HG03064 (cell line): ENCODE data around the gene COA1.
"Not testable (repeated sequence)": the region's sequence is repeated elsewhere in the genome, so short reads cannot be mapped to it uniquely, and the experiment has no call there.

Experiments
- ATAC-seq: cut with Tn5 transposase; IDR thresholded peaks from one replicate; pipeline ENCODE4 v1.9.1; 2021; ENCODE audit warnings: low read depth; ENCODE audit not compliant: unreplicated experiment

COA1 gene

DNA sequence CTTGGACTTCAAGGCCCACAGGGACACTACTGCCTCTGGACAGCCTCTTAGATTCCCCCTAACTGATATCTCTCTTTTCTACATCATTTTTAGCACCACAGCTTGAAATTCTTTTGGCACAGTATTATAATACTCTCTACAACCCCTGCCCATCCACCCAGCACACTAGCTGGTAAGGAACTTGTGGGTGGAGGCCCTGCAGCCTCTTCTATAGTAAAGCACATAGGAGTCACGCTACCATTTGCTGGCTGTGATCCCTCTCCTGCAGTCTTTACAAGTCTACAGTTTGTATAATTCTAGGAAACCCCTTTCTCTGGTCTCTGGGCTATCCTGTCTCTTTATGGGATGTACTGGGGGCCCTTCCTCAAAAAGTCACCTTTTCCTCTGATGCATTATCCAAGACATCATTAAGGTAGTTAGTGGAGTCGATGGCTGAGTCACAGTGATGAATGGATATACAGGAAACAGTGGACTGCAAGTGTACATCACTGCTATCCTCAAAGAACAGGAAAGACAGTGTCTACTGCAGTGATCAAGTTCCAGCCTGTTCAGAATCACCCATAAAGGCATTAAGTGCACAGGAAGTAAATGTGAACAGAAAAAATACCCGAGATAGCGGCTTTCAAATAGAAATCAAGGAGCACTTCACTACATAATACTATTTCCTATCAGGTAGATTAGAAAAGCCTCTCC, 92.1 kb downstream of the COA1 start:
- ATAC-seq = no peak

DNA sequence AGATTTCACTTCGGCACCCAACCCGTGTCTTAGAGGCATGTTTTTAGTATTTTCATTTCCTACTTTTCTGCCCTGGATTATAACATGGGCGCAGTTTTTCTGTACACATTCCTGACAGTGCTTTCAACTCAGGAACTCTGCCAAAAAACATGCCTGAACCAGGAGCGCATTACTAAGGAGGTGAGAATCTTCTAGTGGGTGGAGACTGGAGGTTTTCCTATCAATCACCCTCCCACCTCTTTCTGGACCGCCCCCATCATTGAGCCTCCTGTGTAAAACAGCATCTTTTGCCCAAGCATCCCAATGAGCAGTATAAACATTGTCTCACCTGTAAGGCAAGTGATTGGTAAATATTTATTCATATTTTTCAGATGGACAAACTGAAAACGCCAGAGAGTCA, 93.2 kb downstream of the COA1 start:
- ATAC-seq = no peak

DNA sequence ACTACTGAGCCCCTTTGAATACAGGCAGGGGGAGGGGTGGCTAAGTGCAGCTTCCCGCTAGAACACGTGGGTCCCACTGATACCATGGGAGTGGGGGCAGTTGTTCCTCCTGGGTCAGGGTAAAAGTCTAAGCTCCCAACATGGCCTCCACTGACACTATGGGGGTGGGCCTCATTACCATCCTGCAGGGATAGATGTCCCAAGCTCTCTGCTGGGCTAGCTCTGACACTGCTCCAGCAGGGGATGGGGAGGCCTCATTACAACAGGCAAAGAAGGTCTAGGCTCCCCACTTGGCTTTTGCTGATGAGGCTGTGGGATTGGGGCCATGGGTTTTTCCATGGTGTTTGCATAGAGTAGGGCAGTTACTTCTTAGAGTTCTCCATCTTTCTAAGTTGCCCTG, 94.9 kb downstream of the COA1 start:
- ATAC-seq = no peak

GRCh38 chr7:43632746-43633145, 96.6 kb downstream of the COA1 start:
- ATAC-seq = no peak

DNA sequence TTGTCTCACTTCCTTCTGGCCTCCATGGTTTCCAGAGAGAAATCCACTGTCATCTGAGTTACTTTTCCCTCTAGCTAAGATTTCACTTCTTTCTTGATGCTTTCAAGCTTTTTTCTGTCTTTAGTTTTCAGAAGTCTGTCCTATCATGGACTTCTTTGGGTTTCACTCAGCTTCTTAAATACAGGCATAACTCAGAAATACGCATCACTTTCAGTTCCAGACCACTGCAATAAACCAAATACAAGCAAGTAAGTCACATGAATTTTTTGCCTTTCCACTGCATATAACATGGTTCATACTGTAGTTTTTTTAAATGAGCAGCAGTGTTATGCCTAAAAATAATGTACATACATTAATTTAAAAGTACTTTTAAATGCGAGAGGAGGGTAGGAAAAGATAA, 97.8 kb downstream of the COA1 start:
- ATAC-seq = no peak

GRCh38 chr7:43630482-43630881, 98.8 kb downstream of the COA1 start:
- ATAC-seq = no peak

DNA sequence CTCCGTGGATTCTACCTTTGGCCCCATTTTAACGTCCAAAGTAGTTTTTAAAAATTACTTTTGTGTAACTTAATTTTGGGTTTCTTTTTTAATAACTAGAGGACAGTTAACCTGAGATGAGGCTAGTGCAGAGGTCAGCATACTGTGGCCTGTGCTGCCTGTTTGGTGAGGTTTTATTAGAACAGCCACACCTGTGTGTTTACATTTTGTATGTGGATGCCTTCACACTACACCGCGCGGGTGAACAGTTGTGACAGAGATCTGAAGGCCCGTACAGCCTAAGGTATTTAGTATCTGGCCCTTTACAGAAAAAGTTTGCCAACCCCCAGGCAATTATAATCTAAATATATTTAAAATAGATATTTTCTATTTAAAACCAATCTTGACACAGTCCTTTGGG, 99.5 kb downstream of the COA1 start:
- ATAC-seq = no peak

DNA sequence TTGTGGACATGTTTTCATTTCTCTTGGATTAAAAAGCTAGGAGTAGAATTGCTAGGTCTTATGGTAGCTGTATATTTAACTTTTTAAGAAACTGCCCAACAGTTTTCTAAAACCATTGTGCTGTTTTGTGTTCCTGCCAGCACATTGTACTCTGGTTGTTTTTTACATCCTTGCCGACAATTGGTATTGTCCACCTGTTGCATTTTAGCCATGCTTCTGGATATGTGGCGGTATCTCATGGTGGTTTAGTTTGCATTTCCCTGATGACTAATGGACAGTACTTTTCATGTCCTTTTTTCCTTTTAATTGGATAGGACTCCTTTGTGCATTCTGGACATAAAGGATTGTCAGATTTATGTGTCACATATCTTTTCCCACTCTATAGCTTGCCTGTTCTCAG, 100.9 kb downstream of the COA1 start:
- no peak for ATAC-seq

DNA sequence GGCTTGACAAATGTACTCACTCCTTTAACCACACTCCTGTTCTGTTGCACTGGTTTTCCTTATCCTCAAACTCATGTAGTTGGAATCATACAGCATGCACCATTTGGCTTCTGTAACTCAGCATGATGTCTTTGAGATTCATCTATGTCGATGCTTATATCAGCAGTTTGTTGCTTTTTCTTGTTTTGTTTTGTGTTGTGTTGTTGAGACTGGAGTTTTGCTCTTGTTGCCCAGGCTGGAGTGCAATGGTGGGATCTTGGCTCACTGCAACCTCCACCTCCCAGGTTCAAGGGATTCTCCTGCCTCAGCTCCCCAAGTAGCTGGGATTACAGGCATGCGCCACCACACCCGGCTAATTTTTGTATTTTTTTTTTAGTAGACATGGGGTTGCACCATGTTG, 101.5 kb downstream of the COA1 start:
- not testable (repeated sequence) for ATAC-seq

- no peak for ATAC-seq
Observed at GRCh38 chr7:43626695-43627094, 102.6 kb downstream of the COA1 start.

DNA sequence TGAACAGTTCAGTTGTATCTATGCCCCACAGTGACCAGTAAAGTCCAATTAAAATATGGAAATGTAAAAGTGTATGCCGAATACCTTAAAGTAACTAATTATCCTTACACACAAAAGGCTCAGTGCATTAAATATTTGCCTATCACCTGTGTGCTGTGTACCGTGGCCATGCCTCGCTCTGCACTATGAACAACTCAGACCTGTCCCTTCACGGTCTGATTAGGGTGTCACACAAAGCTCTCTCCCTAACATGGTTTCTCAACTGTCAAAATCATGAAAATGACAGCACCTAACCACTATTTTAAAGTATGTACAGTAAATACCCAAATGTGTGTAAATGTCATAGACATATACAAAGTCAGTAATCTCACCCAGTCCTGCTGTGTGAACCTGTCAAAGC, 103.3 kb downstream of the COA1 start:
- ATAC-seq = no peak

GRCh38 chr7:43625453-43625852, 103.9 kb downstream of the COA1 start:
- no peak for ATAC-seq

DNA sequence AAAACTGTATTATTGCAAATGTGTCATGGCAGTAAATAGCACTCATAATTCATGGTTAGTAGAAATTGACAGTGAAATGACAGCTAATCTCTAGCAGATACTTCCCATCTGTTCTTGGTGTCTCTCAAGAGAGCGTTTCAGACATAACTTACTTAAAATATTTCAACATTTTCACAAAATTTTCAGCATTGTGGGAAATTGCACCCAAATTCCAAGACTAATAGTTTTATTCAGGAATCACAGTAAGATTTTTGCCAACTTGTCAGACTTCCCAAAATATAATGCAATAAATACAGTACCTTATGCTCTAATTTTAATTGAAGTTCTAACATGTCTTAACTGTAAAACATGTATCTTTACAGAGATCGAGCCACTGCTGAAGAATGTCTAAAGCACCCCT, 105.2 kb downstream of the COA1 start:
- no peak for ATAC-seq

- no peak for ATAC-seq
Observed at GRCh38 chr7:43621729-43622448, 107.4 kb downstream of the COA1 start.

- no peak for ATAC-seq
Observed at GRCh38 chr7:43619213-43620012, 109.9 kb downstream of the COA1 start.

DNA sequence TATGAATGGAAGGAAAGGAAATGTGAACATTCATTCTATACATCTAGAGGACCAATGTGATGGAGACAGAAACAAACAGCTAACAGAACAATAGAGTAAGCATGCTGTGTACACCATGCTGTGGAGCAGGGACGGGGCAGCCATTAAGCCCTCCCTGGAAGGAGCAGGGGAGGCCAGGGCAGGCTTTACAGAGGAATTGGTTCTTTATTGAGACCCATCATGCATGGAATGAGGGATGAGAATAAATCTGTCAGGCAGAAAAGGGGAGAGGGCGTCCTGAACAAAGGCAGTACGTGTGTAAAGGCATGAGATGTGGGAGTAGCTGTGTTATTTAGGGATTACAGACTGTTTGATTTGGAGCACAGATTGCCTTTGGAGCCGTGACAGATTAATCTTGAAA, 111.2 kb downstream of the COA1 start:
- no peak for ATAC-seq

- no peak for ATAC-seq
Observed at GRCh38 chr7:43616977-43617376, 112.3 kb downstream of the COA1 start.

DNA sequence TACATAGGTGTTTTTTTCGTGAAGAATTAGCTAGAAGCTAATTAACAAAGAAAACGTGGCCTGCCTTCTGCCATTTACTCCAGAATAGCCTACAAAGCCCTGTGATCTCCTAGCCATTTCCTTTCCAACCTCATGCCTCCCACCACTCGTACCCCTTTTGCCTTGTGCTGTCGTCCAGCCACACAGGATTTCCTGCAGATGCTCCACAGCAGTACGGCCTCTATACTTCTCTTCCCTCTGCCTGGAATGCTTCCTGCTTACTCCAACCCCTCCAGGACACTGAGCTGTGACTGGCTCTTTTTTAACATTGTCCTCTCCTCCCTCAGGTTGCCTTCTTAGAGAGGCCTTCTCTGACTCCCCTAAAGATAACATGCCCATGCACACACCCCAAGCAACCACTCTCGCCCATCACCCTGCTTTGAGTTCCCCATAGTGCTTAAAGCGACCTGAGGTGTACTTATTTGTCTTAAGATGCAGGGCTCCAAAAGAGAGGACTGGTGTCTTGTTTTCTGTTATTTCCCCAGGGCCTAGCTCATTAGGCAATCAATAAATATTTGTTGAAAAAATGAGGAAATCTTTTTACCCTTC, 113.7 kb downstream of the COA1 start:
- ATAC-seq = no peak

- no peak for ATAC-seq
Observed at GRCh38 chr7:43612599-43613589, 116.4 kb downstream of the COA1 start.

GRCh38 chr7:43612128-43612527, 117.2 kb downstream of the COA1 start:
- ATAC-seq = no peak
